ENCODE measurements around the gene C17orf78.
A peak's percentile ranks its signal among the peaks of the same experiment; 100 is the strongest.
"Not testable (repeated sequence)": the region's sequence is repeated elsewhere in the genome, so short reads cannot be mapped to it uniquely, and the experiment has no call there.

The C17orf78 gene

GRCh38 chr17:37375706-37376105, at the start of gene C17orf78:
Gene C17orf78, plus strand, starts transcription at chr17:37375985. Its CDS starts 108 bp downstream, at chr17:37376093.
- DNase-seq: no peak

- DNase-seq: no peak
These were observed 48.3 kb upstream of the C17orf78 start for GRCh38 chr17:37327341-37328090.

GRCh38 chr17:37338847-37339246, 36.9 kb upstream of the C17orf78 start:
- no peak for DNase-seq

GRCh38 chr17:37339321-37339720, 36.5 kb upstream of the C17orf78 start:
- DNase-seq: no peak

GRCh38 chr17:37340804-37341203, 35.0 kb upstream of the C17orf78 start:
- no peak for DNase-seq

- DNase-seq: no peak
These were observed 33.2 kb upstream of the C17orf78 start for GRCh38 chr17:37342589-37342988.

GRCh38 chr17:37344519-37344918, 31.3 kb upstream of the C17orf78 start:
- DNase-seq: no peak

- DNase-seq: not testable (repeated sequence)
These were observed 28.9 kb upstream of the C17orf78 start for GRCh38 chr17:37346863-37347402.

GRCh38 chr17:37356796-37357569, 18.8 kb upstream of the C17orf78 start:
- DNase-seq: not testable (repeated sequence)

GRCh38 chr17:37358098-37358829, 17.5 kb upstream of the C17orf78 start:
- peak; percentile 15 to 21 for DNase-seq

GRCh38 chr17:37358830-37359681, 16.7 kb upstream of the C17orf78 start:
- DNase-seq: peak; percentile 85 to 86

- no peak for DNase-seq
These were observed 16.1 kb upstream of the C17orf78 start for GRCh38 chr17:37359682-37360188.

GRCh38 chr17:37360632-37361031, 15.2 kb upstream of the C17orf78 start:
- no peak for DNase-seq

GRCh38 chr17:37361543-37361942, 14.2 kb upstream of the C17orf78 start:
- no peak for DNase-seq

GRCh38 chr17:37365589-37365988, 10.2 kb upstream of the C17orf78 start:
- no peak for DNase-seq

GRCh38 chr17:37368577-37368976, 7.2 kb upstream of the C17orf78 start:
- DNase-seq: no peak

- peak; percentile 50 to 62 for DNase-seq
These were observed 2.1 kb upstream of the C17orf78 start for GRCh38 chr17:37373530-37374159.

- no peak for DNase-seq
These were observed 6.3 kb downstream of the C17orf78 start for GRCh38 chr17:37382056-37382455.

- DNase-seq: no peak
These were observed 8.9 kb downstream of the C17orf78 start for GRCh38 chr17:37384560-37385149.

GRCh38 chr17:37385474-37385990, 9.7 kb downstream of the C17orf78 start:
- DNase-seq: no peak

- DNase-seq: no peak
These were observed 10.7 kb downstream of the C17orf78 start for GRCh38 chr17:37386462-37386861.
